ENCODE results near the gene FAM3D. TPM values are rescaled to one million over a fixed set of nuclear protein-coding genes. Genes with fewer than 3 reads are reported as not detected.

Gene FAM3D
- total and polyA plus RNA-seq, 9 of the 15 experiments (the other 6 are each of a cell fraction or from before 2014, with no cell fraction given): not detected

- ChIA-PET CTCF (ENCODE audit: low intra/inter-chr PET ratio) (no interaction called here), POLR2A (no interaction called here)
- Histone ChIP-seq H3K9me3 (replicated peaks; ENCODE audit: control insufficient read depth, insufficient read depth, low read depth, low read length) (no peaks in the 10 kb centered on the region), H2AFZ (ENCODE audit: low read depth, low read length) (no peak overlapping the region), H3K4me1 (replicated peaks in 1 of 2; ENCODE audit: control insufficient read depth in 2 of 2, insufficient read depth in 2 of 2, low read length in 2 of 2) (no peaks in the 10 kb centered on the region; a peak in 1 of 5 replicates), H4K20me1 (replicated peaks; ENCODE audit: control insufficient read depth, insufficient read depth, low read length) (no peaks in the 10 kb centered on the region; the same call in 1 of the 2 replicates), H3K27me3 (ENCODE audit: control insufficient read depth in 2 of 2, insufficient read depth in 2 of 2, low read length in 2 of 2) (peaks cover 3 to 54% of the 10 kb centered on the region in 2 experiments; a peak in 3 of 5 replicates), H3K4me3 (no peak overlapping the region), H3K79me2 (ENCODE audit: control insufficient read depth, insufficient read depth, low read length) (no peaks in the 10 kb centered on the region), H3K9me1 (ENCODE audit: control insufficient read depth, insufficient read depth, low read length) (no peaks in the 10 kb centered on the region), H3K36me3 (ENCODE audit: control insufficient read depth, insufficient read depth, low read length) (no peaks in the 10 kb centered on the region), H3K9ac (ENCODE audit: insufficient read depth in 1 of 2, low read depth in 2 of 2, low read length in 2 of 2) (no peak overlapping the region), H3K4me2 (ENCODE audit: insufficient read depth, low read length) (no peak overlapping the region), H3K27ac (ENCODE audit: extremely low read depth, low read depth, low read length) (no peak overlapping the region)
- intact Hi-C loops (cut with micrococcal nuclease) (no loop called here), in situ Hi-C loops (cut with MboI) (no loop called here)
- no peak for DNase-seq (ENCODE audit: extremely low read depth in 1 of 4, low spot score in 3 of 4)
- BruUV-seq (replicated peaks): no TSS peak
- no peak for FAIRE-seq
- 0% methylated on average over 6 of the region's 8 CpGs for WGBS (ENCODE audit: insufficient coverage, low coverage, missing lambda C conversion rate)
- ATAC-seq: no peak
- TF ChIP-seq CEBPG (CRISPR knock-in tag; IDR thresholded peaks at IDR 0.05) (no peak), CEBPG (tag; conservative IDR thresholded peaks at IDR 0.05 in 1 of 2, IDR thresholded peaks at IDR 0.05 in 1 of 2) (no peak), CHD4 (IDR thresholded peaks at IDR 0.05; ENCODE audit: insufficient read depth, insufficient replicate concordance, low read depth, low read length, poor library complexity, severe bottlenecking) (no peak), E2F6 (IDR thresholded peaks at IDR 0.05; ENCODE audit: borderline replicate concordance in 1 of 2, extremely low read depth in 1 of 2, insufficient read depth in 1 of 2, insufficient read length in 1 of 2, low read depth in 1 of 2, low read length in 1 of 2, poor library complexity in 1 of 2, severe bottlenecking in 1 of 2) (no peak), RFX7 (CRISPR knock-in tag; IDR thresholded peaks at IDR 0.05) (no peak), SUPT5H (IDR thresholded peaks at IDR 0.05) (no peak), TAL1 (IDR thresholded peaks at IDR 0.05) (no peak), SAFB2 (IDR thresholded peaks at IDR 0.05; ENCODE audit: borderline replicate concordance, low read depth, low read length, severe bottlenecking) (no peak), NR2C1 (IDR thresholded peaks at IDR 0.05) (no peak), NR2C1 (tag; IDR thresholded peaks at IDR 0.05) (no peak), GTF3C2 (IDR thresholded peaks at IDR 0.05; ENCODE audit: borderline replicate concordance, extremely low read depth, insufficient read length) (no peak), ZNF23 (CRISPR knock-in tag; IDR thresholded peaks at IDR 0.05) (no peak), OTX1 (CRISPR knock-in tag; IDR thresholded peaks at IDR 0.05) (no peak), EP400 (IDR thresholded peaks at IDR 0.05) (no peak), KLF10 (CRISPR knock-in tag; IDR thresholded peaks at IDR 0.05) (no peak)
- TF ChIP-seq, protein P1, sequence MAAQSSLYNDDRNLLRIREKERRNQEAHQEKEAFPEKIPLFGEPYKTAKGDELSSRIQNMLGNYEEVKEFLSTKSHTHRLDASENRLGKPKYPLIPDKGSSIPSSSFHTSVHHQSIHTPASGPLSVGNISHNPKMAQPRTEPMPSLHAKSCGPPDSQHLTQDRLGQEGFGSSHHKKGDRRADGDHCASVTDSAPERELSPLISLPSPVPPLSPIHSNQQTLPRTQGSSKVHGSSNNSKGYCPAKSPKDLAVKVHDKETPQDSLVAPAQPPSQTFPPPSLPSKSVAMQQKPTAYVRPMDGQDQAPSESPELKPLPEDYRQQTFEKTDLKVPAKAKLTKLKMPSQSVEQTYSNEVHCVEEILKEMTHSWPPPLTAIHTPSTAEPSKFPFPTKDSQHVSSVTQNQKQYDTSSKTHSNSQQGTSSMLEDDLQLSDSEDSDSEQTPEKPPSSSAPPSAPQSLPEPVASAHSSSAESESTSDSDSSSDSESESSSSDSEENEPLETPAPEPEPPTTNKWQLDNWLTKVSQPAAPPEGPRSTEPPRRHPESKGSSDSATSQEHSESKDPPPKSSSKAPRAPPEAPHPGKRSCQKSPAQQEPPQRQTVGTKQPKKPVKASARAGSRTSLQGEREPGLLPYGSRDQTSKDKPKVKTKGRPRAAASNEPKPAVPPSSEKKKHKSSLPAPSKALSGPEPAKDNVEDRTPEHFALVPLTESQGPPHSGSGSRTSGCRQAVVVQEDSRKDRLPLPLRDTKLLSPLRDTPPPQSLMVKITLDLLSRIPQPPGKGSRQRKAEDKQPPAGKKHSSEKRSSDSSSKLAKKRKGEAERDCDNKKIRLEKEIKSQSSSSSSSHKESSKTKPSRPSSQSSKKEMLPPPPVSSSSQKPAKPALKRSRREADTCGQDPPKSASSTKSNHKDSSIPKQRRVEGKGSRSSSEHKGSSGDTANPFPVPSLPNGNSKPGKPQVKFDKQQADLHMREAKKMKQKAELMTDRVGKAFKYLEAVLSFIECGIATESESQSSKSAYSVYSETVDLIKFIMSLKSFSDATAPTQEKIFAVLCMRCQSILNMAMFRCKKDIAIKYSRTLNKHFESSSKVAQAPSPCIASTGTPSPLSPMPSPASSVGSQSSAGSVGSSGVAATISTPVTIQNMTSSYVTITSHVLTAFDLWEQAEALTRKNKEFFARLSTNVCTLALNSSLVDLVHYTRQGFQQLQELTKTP (IDR thresholded peaks at IDR 0.05; ENCODE audit: low read depth in 1 of 2, partially characterized antibody in 2 of 2): no peak
Measured at GRCh38 chr3:58623478-58623877, 43.1 kb downstream of the FAM3D start.

All from K562 (cell line).